Smooth muscle cell (in vitro differentiated cells): ENCODE measurements around the gene IFI6. TPM values are rescaled to one million over a fixed set of nuclear protein-coding genes. Genes with fewer than 3 reads are reported as not detected.

ENCODE experiments used
- DNase-seq: peaks from one replicate; lab custom pipeline; 2025; ENCODE audit not compliant: unreplicated experiment; lab: John Stamatoyannopoulos, UW
- H2AFZ ChIP-seq: fragments of 200-600 bp; sonication (generic); 2 replicates; pipeline ENCODE4 v1.6.0; 2016; ENCODE audit warnings: antibody characterized with exemption, low read depth, mild to moderate bottlenecking
- H3F3A ChIP-seq: fragments of 200-600 bp; sonication (generic); 2 replicates; pipeline ENCODE4 v1.6.0; 2017; ENCODE audit warnings: antibody characterized with exemption, low read depth
- H3K27ac ChIP-seq: fragments of 200-600 bp; sonication (generic); 2 replicates; pipeline ENCODE4 v1.5.1; 2016; ENCODE audit warnings: low read depth, mild to moderate bottlenecking
- H3K27me3 ChIP-seq: fragments of 200-600 bp; sonication (generic); 2 replicates; pipeline ENCODE4 v1.6.1; 2016; ENCODE audit warnings: low read depth, mild to moderate bottlenecking
- H3K36me3 ChIP-seq: fragments of 200-600 bp; sonication (generic); 2 replicates; pipeline ENCODE4 v1.5.1; 2016; ENCODE audit warnings: low read depth
- H3K4me1 ChIP-seq: fragments of 200-600 bp; sonication (generic); 2 replicates; pipeline ENCODE4 v1.5.1; 2016; ENCODE audit warnings: low read depth
- H3K4me2 ChIP-seq: fragments of 200-600 bp; sonication (generic); 2 replicates; pipeline ENCODE4 v1.6.0; 2016; ENCODE audit warnings: mild to moderate bottlenecking
- H3K4me3 ChIP-seq: fragments of 200-600 bp; sonication (generic); 2 replicates; pipeline ENCODE4 v1.5.1; 2016; ENCODE audit warnings: mild to moderate bottlenecking
- H3K79me2 ChIP-seq: fragments of 200-600 bp; sonication (generic); 2 replicates; pipeline ENCODE4 v1.6.0; 2016; ENCODE audit warnings: low read depth, mild to moderate bottlenecking
- H3K9ac ChIP-seq: fragments of 200-600 bp; sonication (generic); 2 replicates; pipeline ENCODE4 v1.6.0; 2016; ENCODE audit warnings: low read depth
- H3K9me3 ChIP-seq: fragments of 200-600 bp; sonication (generic); replicated peaks from 2 replicates; pipeline ENCODE4 v1.5.1; 2016; ENCODE audit warnings: low read depth
- H4K20me1 ChIP-seq: fragments of 200-600 bp; sonication (generic); 2 replicates; pipeline ENCODE4 v1.6.0; 2016; ENCODE audit warnings: low read depth
- WGBS: methylation state at CpG from one replicate; pipeline ENCODE4 v1.1.7; 2016; ENCODE audit warnings: low lambda C conversion rate; 5-methylcytosine and 5-hydroxymethylcytosine counted together
- polyA plus RNA-seq: library from polyadenylated mRNA; unstranded; fragments of >200 nt; fragmentation: Nextera tagmentation; extraction: Ambion mirVana; gene quantifications from 2 replicates; pipeline ENCODE4 v1.2.1, GENCODE V29; 2016
- total RNA-seq: library from RNA; depleted of rRNA; stranded (reverse); fragments of >200 nt; gene quantifications from 2 replicates; pipeline ENCODE4 v1.2.3, GENCODE V29; 2014
- TF ChIP-seq, protein P1 (sequence below): fragments of 200-600 bp; sonication (generic); IDR thresholded peaks from 2 replicates; pipeline ENCODE4 v1.5.1; 2017; ENCODE audit warnings: borderline replicate concordance, mild to moderate bottlenecking, antibody characterized with exemption; ENCODE audit not compliant: insufficient read depth, poor library complexity, severe bottlenecking

The IFI6 gene
- total and polyA plus RNA-seq, 2 experiments from 2014 or later = 26.7 to 43.7 TPM

DNA sequence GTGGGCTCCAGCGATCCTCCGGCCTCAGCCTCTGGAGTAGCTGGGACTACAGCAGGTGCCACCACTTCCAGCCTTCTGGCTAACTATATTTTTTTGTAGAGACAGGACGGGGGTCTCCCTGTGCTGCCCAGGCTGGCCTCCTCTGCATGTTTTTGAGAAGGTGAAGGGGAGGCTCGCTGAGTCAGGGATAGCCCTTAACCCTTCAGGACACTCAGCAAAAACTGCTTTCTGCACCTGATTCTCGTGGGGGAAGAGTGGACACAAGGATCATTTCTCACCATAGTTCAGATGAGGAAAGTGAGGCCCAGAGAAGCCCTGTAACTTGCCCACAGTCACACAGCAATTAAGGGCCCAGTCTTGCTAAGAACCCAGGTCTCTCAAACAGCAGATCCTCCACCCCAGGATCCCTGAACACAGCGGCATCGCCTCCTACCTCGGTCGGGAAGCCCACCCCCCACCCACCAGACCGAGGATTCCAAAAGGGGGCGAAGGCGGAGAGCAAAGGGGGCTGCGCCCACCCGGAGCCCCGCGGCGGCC, 38.3 kb downstream of the IFI6 start:
- Histone ChIP-seq H3K4me3 (peak overlapping the region; percentile 48), H3K9ac (peak overlapping the region; percentile 57), H3K79me2 (no peaks in the 10 kb centered on the region), H3K9me3 (no peaks in the 10 kb centered on the region), H2AFZ (peak overlapping the region; percentile 85), H3K4me2 (peak overlapping the region; percentile 89), H3K36me3 (no peaks in the 10 kb centered on the region), H3K4me1 (no peaks in the 10 kb centered on the region), H3F3A (peaks cover 5% of the 10 kb centered on the region), H4K20me1 (no peaks in the 10 kb centered on the region), H3K27ac (no peak overlapping the region), H3K27me3 (peaks cover 9% of the 10 kb centered on the region)
- 39% methylated on average over 17 of the region's 17 CpGs for whole genome bisulfite sequencing
- DNase-seq = no peak
- TF ChIP-seq, protein P1, sequence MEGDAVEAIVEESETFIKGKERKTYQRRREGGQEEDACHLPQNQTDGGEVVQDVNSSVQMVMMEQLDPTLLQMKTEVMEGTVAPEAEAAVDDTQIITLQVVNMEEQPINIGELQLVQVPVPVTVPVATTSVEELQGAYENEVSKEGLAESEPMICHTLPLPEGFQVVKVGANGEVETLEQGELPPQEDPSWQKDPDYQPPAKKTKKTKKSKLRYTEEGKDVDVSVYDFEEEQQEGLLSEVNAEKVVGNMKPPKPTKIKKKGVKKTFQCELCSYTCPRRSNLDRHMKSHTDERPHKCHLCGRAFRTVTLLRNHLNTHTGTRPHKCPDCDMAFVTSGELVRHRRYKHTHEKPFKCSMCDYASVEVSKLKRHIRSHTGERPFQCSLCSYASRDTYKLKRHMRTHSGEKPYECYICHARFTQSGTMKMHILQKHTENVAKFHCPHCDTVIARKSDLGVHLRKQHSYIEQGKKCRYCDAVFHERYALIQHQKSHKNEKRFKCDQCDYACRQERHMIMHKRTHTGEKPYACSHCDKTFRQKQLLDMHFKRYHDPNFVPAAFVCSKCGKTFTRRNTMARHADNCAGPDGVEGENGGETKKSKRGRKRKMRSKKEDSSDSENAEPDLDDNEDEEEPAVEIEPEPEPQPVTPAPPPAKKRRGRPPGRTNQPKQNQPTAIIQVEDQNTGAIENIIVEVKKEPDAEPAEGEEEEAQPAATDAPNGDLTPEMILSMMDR = no peak

DNA sequence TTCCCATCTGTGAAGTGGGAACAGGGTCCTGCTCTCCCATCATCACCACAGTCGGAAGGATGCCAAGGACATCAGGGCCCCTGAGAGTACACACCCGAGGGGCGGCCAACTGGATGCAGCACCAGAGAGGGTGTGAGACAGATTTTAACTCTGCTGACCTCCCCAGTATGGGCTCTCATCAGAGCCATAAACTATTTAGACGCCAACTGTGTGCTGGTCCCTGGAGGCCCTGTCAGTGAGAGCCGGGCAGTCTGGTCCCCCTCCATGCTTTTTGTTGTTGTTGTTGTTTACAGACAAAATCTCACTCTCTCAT, 38.7 kb downstream of the IFI6 start:
- H2AFZ ChIP-seq = no peak overlapping the region
- no peaks in the 10 kb centered on the region for H3K36me3 ChIP-seq
- H3K27me3 ChIP-seq = peaks cover 9% of the 10 kb centered on the region
- no peaks in the 10 kb centered on the region for H4K20me1 ChIP-seq
- no peaks in the 10 kb centered on the region for H3K4me1 ChIP-seq
- no peak overlapping the region for H3K4me3 ChIP-seq
- DNase-seq = no peak
- TF ChIP-seq, protein P1 = no peak
- WGBS = 95% methylated on average over 5 of the region's 5 CpGs
- H3K9me3 ChIP-seq = no peaks in the 10 kb centered on the region
- H3K4me2 ChIP-seq = no peak overlapping the region
- H3K27ac ChIP-seq = no peak overlapping the region
- no peak overlapping the region for H3K9ac ChIP-seq
- peaks cover 5% of the 10 kb centered on the region for H3F3A ChIP-seq
- H3K79me2 ChIP-seq = no peaks in the 10 kb centered on the region

DNA sequence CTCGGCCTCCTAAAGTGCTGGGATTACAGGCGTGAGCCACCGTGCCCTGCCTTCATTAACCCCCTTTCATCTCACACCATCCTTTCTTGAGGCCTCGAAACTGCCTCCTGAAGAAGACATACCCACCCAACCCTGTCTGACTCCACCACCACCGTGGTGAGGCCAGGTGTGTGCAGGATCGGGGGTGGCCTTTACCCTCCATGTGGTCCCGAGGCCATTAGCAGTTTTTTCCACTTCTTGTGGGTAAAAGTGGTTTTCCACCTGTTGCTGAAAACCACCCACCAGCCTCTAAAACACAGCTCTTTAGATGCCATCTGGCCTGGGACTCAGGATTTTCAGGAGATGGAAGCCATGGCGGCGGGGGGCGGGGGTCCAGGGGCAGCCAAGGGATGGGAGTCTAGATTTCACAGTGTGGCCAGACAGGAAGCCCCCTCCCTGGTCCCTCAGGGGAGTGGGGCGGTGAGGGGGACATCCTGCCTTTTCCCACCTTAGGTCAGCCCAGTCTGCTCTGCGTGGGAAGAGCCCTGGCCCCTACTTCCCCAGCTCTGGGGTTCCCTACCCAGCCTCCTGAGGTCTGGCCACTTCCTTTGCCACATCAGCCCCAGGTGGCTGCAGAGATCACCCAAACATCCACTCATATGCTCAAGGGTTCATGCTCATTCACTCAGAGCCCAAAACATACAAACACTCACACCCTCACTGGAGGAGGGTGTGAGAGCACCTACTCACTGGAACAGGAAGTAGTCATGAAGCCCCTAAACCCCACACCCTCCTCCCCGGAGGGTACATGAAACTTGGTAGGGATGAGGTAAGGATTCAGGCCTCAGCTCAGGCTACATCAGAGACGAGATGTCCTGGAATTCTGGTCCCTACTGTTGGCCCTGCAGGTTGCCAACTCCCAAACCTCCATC, 39.4 kb downstream of the IFI6 start:
- no peak for DNase-seq
- TF ChIP-seq, protein P1 = no peak
- Histone ChIP-seq H3K4me1 (no peaks in the 10 kb centered on the region), H3K79me2 (no peaks in the 10 kb centered on the region), H3K9me3 (no peaks in the 10 kb centered on the region), H3K27me3 (peaks cover 9% of the 10 kb centered on the region), H3K9ac (no peak overlapping the region), H2AFZ (no peak overlapping the region), H3K4me3 (no peak overlapping the region), H3K27ac (no peak overlapping the region), H3K4me2 (no peak overlapping the region), H3K36me3 (no peaks in the 10 kb centered on the region), H3F3A (peaks cover 5% of the 10 kb centered on the region), H4K20me1 (no peaks in the 10 kb centered on the region)
- WGBS = 87% methylated on average over 13 of the region's 14 CpGs
